Measurements from ENCODE around the gene GSTK1.
"Not testable (repeated sequence)": the region's sequence is repeated elsewhere in the genome, so short reads cannot be mapped to it uniquely, and the experiment has no call there.

The GSTK1 gene

GRCh38 chr7:143239813-143240212 lies 23.4 kb upstream of the GSTK1 start:
- DNase-seq, result no peak

- DNase-seq, result peak; percentile 48
Observed at GRCh38 chr7:143240291-143241168, 22.7 kb upstream of the GSTK1 start.

GRCh38 chr7:143242306-143242705 lies 20.9 kb upstream of the GSTK1 start:
- DNase-seq, result no peak

- DNase-seq, result no peak
Observed at GRCh38 chr7:143243111-143243510, 20.1 kb upstream of the GSTK1 start.

- no peak for DNase-seq
Observed at GRCh38 chr7:143243614-143244013, 19.6 kb upstream of the GSTK1 start.

- no peak for DNase-seq
Observed at GRCh38 chr7:143244321-143244720, 18.9 kb upstream of the GSTK1 start.

GRCh38 chr7:143245123-143245522 lies 18.1 kb upstream of the GSTK1 start:
- DNase-seq, result no peak

- no peak for DNase-seq
Observed at GRCh38 chr7:143247372-143247771, 15.9 kb upstream of the GSTK1 start.

- DNase-seq, result no peak
Observed at GRCh38 chr7:143248761-143249354, 14.4 kb upstream of the GSTK1 start.

GRCh38 chr7:143250199-143250598 lies 13.0 kb upstream of the GSTK1 start:
- no peak for DNase-seq

GRCh38 chr7:143250822-143251221 lies 12.4 kb upstream of the GSTK1 start:
- no peak for DNase-seq

- DNase-seq, result no peak
Observed at GRCh38 chr7:143252006-143252405, 11.2 kb upstream of the GSTK1 start.

GRCh38 chr7:143255564-143255963 lies 7.7 kb upstream of the GSTK1 start:
- no peak for DNase-seq

- no peak for DNase-seq
Observed at GRCh38 chr7:143256325-143256724, 6.9 kb upstream of the GSTK1 start.

GRCh38 chr7:143256932-143257331 lies 6.3 kb upstream of the GSTK1 start:
- DNase-seq, result no peak

GRCh38 chr7:143257501-143257900 lies 5.7 kb upstream of the GSTK1 start:
- DNase-seq, result no peak

- DNase-seq, result no peak
Observed at GRCh38 chr7:143258831-143259230, 4.4 kb upstream of the GSTK1 start.

- no peak for DNase-seq
Observed at GRCh38 chr7:143259765-143260164, 3.5 kb upstream of the GSTK1 start.

- no peak for DNase-seq
Observed at GRCh38 chr7:143261901-143262300, 1.3 kb upstream of the GSTK1 start.

- not testable (repeated sequence) for DNase-seq
Observed at GRCh38 chr7:143264196-143264568, 941 bp downstream of the GSTK1 start.

- no peak for DNase-seq
Observed at GRCh38 chr7:143265017-143265693, 1.9 kb downstream of the GSTK1 start.

GRCh38 chr7:143269251-143269650 lies 6.0 kb downstream of the GSTK1 start:
- DNase-seq, result no peak

GRCh38 chr7:143271240-143271639 lies 8.0 kb downstream of the GSTK1 start:
- DNase-seq, result no peak

GRCh38 chr7:143272871-143273270 lies 9.6 kb downstream of the GSTK1 start:
- no peak for DNase-seq
